ENCODE results near the gene PRDM16.

PRDM16 gene

GRCh38 chr1:3124246-3124645 is 55.2 kb downstream of the PRDM16 start:
- no peak overlapping the region for H3K27ac ChIP-seq (ENCODE audit: low read depth in 2 of 2, low read length in 2 of 2)
- H3K4me1 ChIP-seq (ENCODE audit: control insufficient read depth in 2 of 2, insufficient read depth in 2 of 2, low read length in 2 of 2): peaks cover 0 to 4% of the 10 kb centered on the region in 2 donors
- no peak overlapping the region for H3K9ac ChIP-seq (ENCODE audit: low read depth in 1 of 2, low read length in 2 of 2)
- no peaks in the 10 kb centered on the region for H3K9me3 ChIP-seq (ENCODE audit: control insufficient read depth in 2 of 2, low read length in 2 of 2)
- H3K36me3 ChIP-seq (ENCODE audit: control insufficient read depth in 2 of 2, insufficient read depth in 2 of 2, low read length in 2 of 2): no peaks in the 10 kb centered on the region
- no peaks in the 10 kb centered on the region for H3K27me3 ChIP-seq (ENCODE audit: control insufficient read depth in 2 of 2, insufficient read depth in 2 of 2, low read length in 2 of 2)
- H3K4me3 ChIP-seq (ENCODE audit: low read length in 2 of 2): no peak overlapping the region

- Histone ChIP-seq H3K4me3 (ENCODE audit: low read length in 2 of 2) (no peak overlapping the region), H3K4me1 (ENCODE audit: control insufficient read depth in 2 of 2, insufficient read depth in 2 of 2, low read length in 2 of 2) (peaks cover 0 to 4% of the 10 kb centered on the region in 2 donors), H3K36me3 (ENCODE audit: control insufficient read depth in 2 of 2, insufficient read depth in 2 of 2, low read length in 2 of 2) (no peaks in the 10 kb centered on the region), H3K9me3 (ENCODE audit: control insufficient read depth in 2 of 2, low read length in 2 of 2) (no peaks in the 10 kb centered on the region), H3K27me3 (ENCODE audit: control insufficient read depth in 2 of 2, insufficient read depth in 2 of 2, low read length in 2 of 2) (no peaks in the 10 kb centered on the region), H3K27ac (ENCODE audit: low read depth in 2 of 2, low read length in 2 of 2) (no peak overlapping the region), H3K9ac (ENCODE audit: low read depth in 1 of 2, low read length in 2 of 2) (no peak overlapping the region)
Observed at GRCh38 chr1:3125078-3125477, 56.1 kb downstream of the PRDM16 start.

- no peaks in the 10 kb centered on the region for H3K27me3 ChIP-seq (ENCODE audit: control insufficient read depth in 2 of 2, insufficient read depth in 2 of 2, low read length in 2 of 2)
- no peak overlapping the region for H3K27ac ChIP-seq (ENCODE audit: low read depth in 2 of 2, low read length in 2 of 2)
- no peaks in the 10 kb centered on the region for H3K36me3 ChIP-seq (ENCODE audit: control insufficient read depth in 2 of 2, insufficient read depth in 2 of 2, low read length in 2 of 2)
- peaks cover 0 to 4% of the 10 kb centered on the region in 2 donors for H3K4me1 ChIP-seq (ENCODE audit: control insufficient read depth in 2 of 2, insufficient read depth in 2 of 2, low read length in 2 of 2)
- H3K9ac ChIP-seq (ENCODE audit: low read depth in 1 of 2, low read length in 2 of 2): no peak overlapping the region
- no peak overlapping the region for H3K4me3 ChIP-seq (ENCODE audit: low read length in 2 of 2)
- no peaks in the 10 kb centered on the region for H3K9me3 ChIP-seq (ENCODE audit: control insufficient read depth in 2 of 2, low read length in 2 of 2)
Observed at GRCh38 chr1:3125546-3126368, 56.8 kb downstream of the PRDM16 start.

- H3K36me3 ChIP-seq (ENCODE audit: control insufficient read depth in 2 of 2, insufficient read depth in 2 of 2, low read length in 2 of 2): no peaks in the 10 kb centered on the region
- peaks cover 0 to 4% of the 10 kb centered on the region in 2 donors for H3K4me1 ChIP-seq (ENCODE audit: control insufficient read depth in 2 of 2, insufficient read depth in 2 of 2, low read length in 2 of 2)
- no peak overlapping the region for H3K27ac ChIP-seq (ENCODE audit: low read depth in 2 of 2, low read length in 2 of 2)
- no peak overlapping the region for H3K4me3 ChIP-seq (ENCODE audit: low read length in 2 of 2)
- H3K27me3 ChIP-seq (ENCODE audit: control insufficient read depth in 2 of 2, insufficient read depth in 2 of 2, low read length in 2 of 2): no peaks in the 10 kb centered on the region
- H3K9me3 ChIP-seq (ENCODE audit: control insufficient read depth in 2 of 2, low read length in 2 of 2): no peaks in the 10 kb centered on the region
- H3K9ac ChIP-seq (ENCODE audit: low read depth in 1 of 2, low read length in 2 of 2): no peak overlapping the region
Observed at GRCh38 chr1:3126756-3127678, 58.0 kb downstream of the PRDM16 start.

GRCh38 chr1:3127738-3128137 is 58.7 kb downstream of the PRDM16 start:
- Histone ChIP-seq H3K4me1 (ENCODE audit: control insufficient read depth in 2 of 2, insufficient read depth in 2 of 2, low read length in 2 of 2) (peaks cover 0 to 6% of the 10 kb centered on the region in 2 donors), H3K4me3 (ENCODE audit: low read length in 2 of 2) (no peak overlapping the region), H3K27ac (ENCODE audit: low read depth in 2 of 2, low read length in 2 of 2) (no peak overlapping the region)

GRCh38 chr1:3128431-3129132 is 59.6 kb downstream of the PRDM16 start:
- Histone ChIP-seq H3K27me3 (ENCODE audit: control insufficient read depth in 2 of 2, insufficient read depth in 2 of 2, low read length in 2 of 2) (no peaks in the 10 kb centered on the region), H3K27ac (ENCODE audit: low read depth in 2 of 2, low read length in 2 of 2) (no peak overlapping the region), H3K4me3 (ENCODE audit: low read length in 2 of 2) (no peak overlapping the region), H3K4me1 (ENCODE audit: control insufficient read depth in 2 of 2, insufficient read depth in 2 of 2, low read length in 2 of 2) (peaks cover 0 to 14% of the 10 kb centered on the region in 2 donors), H3K36me3 (ENCODE audit: control insufficient read depth in 2 of 2, insufficient read depth in 2 of 2, low read length in 2 of 2) (no peaks in the 10 kb centered on the region), H3K9me3 (ENCODE audit: control insufficient read depth in 2 of 2, low read length in 2 of 2) (no peaks in the 10 kb centered on the region), H3K9ac (ENCODE audit: low read depth in 1 of 2, low read length in 2 of 2) (no peak overlapping the region)

More at GRCh38 chr1:3127738-3128137, 58.7 kb downstream of the PRDM16 start:
- Histone ChIP-seq H3K9me3 (ENCODE audit: control insufficient read depth in 2 of 2, low read length in 2 of 2) (no peaks in the 10 kb centered on the region), H3K36me3 (ENCODE audit: control insufficient read depth in 2 of 2, insufficient read depth in 2 of 2, low read length in 2 of 2) (no peaks in the 10 kb centered on the region), H3K27me3 (ENCODE audit: control insufficient read depth in 2 of 2, insufficient read depth in 2 of 2, low read length in 2 of 2) (no peaks in the 10 kb centered on the region), H3K9ac (ENCODE audit: low read depth in 1 of 2, low read length in 2 of 2) (no peak overlapping the region)

GRCh38 chr1:3129133-3129490 is 60.1 kb downstream of the PRDM16 start:
- H3K4me1 ChIP-seq (ENCODE audit: control insufficient read depth in 2 of 2, insufficient read depth in 2 of 2, low read length in 2 of 2): peaks cover 0 to 19% of the 10 kb centered on the region in 2 donors
- H3K4me3 ChIP-seq (ENCODE audit: low read length in 2 of 2): no peak overlapping the region
- H3K27me3 ChIP-seq (ENCODE audit: control insufficient read depth in 2 of 2, insufficient read depth in 2 of 2, low read length in 2 of 2): no peaks in the 10 kb centered on the region
- no peak overlapping the region for H3K9ac ChIP-seq (ENCODE audit: low read depth in 1 of 2, low read length in 2 of 2)
- no peaks in the 10 kb centered on the region for H3K9me3 ChIP-seq (ENCODE audit: control insufficient read depth in 2 of 2, low read length in 2 of 2)
- no peak overlapping the region for H3K27ac ChIP-seq (ENCODE audit: low read depth in 2 of 2, low read length in 2 of 2)
- H3K36me3 ChIP-seq (ENCODE audit: control insufficient read depth in 2 of 2, insufficient read depth in 2 of 2, low read length in 2 of 2): no peaks in the 10 kb centered on the region

GRCh38 chr1:3130268-3130667 is 61.3 kb downstream of the PRDM16 start:
- Histone ChIP-seq H3K36me3 (ENCODE audit: control insufficient read depth in 2 of 2, insufficient read depth in 2 of 2, low read length in 2 of 2) (no peaks in the 10 kb centered on the region), H3K9ac (ENCODE audit: low read depth in 1 of 2, low read length in 2 of 2) (no peak overlapping the region), H3K9me3 (ENCODE audit: control insufficient read depth in 2 of 2, low read length in 2 of 2) (no peaks in the 10 kb centered on the region), H3K4me3 (ENCODE audit: low read length in 2 of 2) (no peak overlapping the region), H3K27ac (ENCODE audit: low read depth in 2 of 2, low read length in 2 of 2) (no peak overlapping the region), H3K27me3 (ENCODE audit: control insufficient read depth in 2 of 2, insufficient read depth in 2 of 2, low read length in 2 of 2) (no peaks in the 10 kb centered on the region), H3K4me1 (ENCODE audit: control insufficient read depth in 2 of 2, insufficient read depth in 2 of 2, low read length in 2 of 2) (peaks cover 0 to 23% of the 10 kb centered on the region in 2 donors)

GRCh38 chr1:3132660-3133059 is 63.7 kb downstream of the PRDM16 start:
- Histone ChIP-seq H3K9ac (ENCODE audit: low read depth in 1 of 2, low read length in 2 of 2) (no peak overlapping the region), H3K4me3 (ENCODE audit: low read length in 2 of 2) (no peak overlapping the region), H3K27me3 (ENCODE audit: control insufficient read depth in 2 of 2, insufficient read depth in 2 of 2, low read length in 2 of 2) (no peaks in the 10 kb centered on the region), H3K36me3 (ENCODE audit: control insufficient read depth in 2 of 2, insufficient read depth in 2 of 2, low read length in 2 of 2) (no peaks in the 10 kb centered on the region), H3K4me1 (ENCODE audit: control insufficient read depth in 2 of 2, insufficient read depth in 2 of 2, low read length in 2 of 2) (peaks cover 0 to 18% of the 10 kb centered on the region in 2 donors), H3K9me3 (ENCODE audit: control insufficient read depth in 2 of 2, low read length in 2 of 2) (no peaks in the 10 kb centered on the region), H3K27ac (ENCODE audit: low read depth in 2 of 2, low read length in 2 of 2) (no peak overlapping the region)

All from mucosa of rectum (tissue), 2 donors.